ENCODE data around the gene ARFGEF3. TPM values are rescaled to one million over a fixed set of nuclear protein-coding genes. Genes with fewer than 3 reads are reported as not detected.

Gene ARFGEF3
- polyA plus RNA-seq, 4 donors = 4.8 to 6.9 (median 6.3) TPM

- DNase-seq (ENCODE audit: low read depth in 4 of 4, low spot score in 2 of 4) = no peak
Observed at GRCh38 chr6:138235693-138236092, 74.0 kb downstream of the ARFGEF3 start.

GRCh38 chr6:138237463-138237862 lies 75.7 kb downstream of the ARFGEF3 start:
- DNase-seq (ENCODE audit: low read depth in 4 of 4, low spot score in 2 of 4) = no peak

- DNase-seq (ENCODE audit: low read depth in 4 of 4, low spot score in 2 of 4) = no peak
Observed at GRCh38 chr6:138238368-138238767, 76.6 kb downstream of the ARFGEF3 start.

GRCh38 chr6:138239774-138240173 lies 78.0 kb downstream of the ARFGEF3 start:
- no peak for DNase-seq (ENCODE audit: low read depth in 4 of 4, low spot score in 2 of 4)

GRCh38 chr6:138240476-138241245 lies 78.9 kb downstream of the ARFGEF3 start:
- no peak for DNase-seq (ENCODE audit: low read depth in 4 of 4, low spot score in 2 of 4)

- DNase-seq (ENCODE audit: low read depth in 4 of 4, low spot score in 2 of 4) = no peak
Observed at GRCh38 chr6:138241381-138241780, 79.6 kb downstream of the ARFGEF3 start.

- DNase-seq (ENCODE audit: low read depth in 4 of 4, low spot score in 2 of 4) = no peak
Observed at GRCh38 chr6:138241934-138242333, 80.2 kb downstream of the ARFGEF3 start.

GRCh38 chr6:138242987-138243592 lies 81.4 kb downstream of the ARFGEF3 start:
- no peak for DNase-seq (ENCODE audit: low read depth in 4 of 4, low spot score in 2 of 4)

- DNase-seq (ENCODE audit: low read depth in 4 of 4, low spot score in 2 of 4) = no peak
Observed at GRCh38 chr6:138245751-138246150, 84.0 kb downstream of the ARFGEF3 start.

- DNase-seq (ENCODE audit: low read depth in 4 of 4, low spot score in 2 of 4) = no peak
Observed at GRCh38 chr6:138246650-138247440, 85.1 kb downstream of the ARFGEF3 start.

- no peak for DNase-seq (ENCODE audit: low read depth in 4 of 4, low spot score in 2 of 4)
Observed at GRCh38 chr6:138248011-138248410, 86.3 kb downstream of the ARFGEF3 start.

GRCh38 chr6:138248878-138249277 lies 87.1 kb downstream of the ARFGEF3 start:
- no peak for DNase-seq (ENCODE audit: low read depth in 4 of 4, low spot score in 2 of 4)

- DNase-seq (ENCODE audit: low read depth in 4 of 4, low spot score in 2 of 4) = no peak
Observed at GRCh38 chr6:138250053-138250452, 88.3 kb downstream of the ARFGEF3 start.

GRCh38 chr6:138250513-138251247 lies 88.9 kb downstream of the ARFGEF3 start:
- no peak for DNase-seq (ENCODE audit: low read depth in 4 of 4, low spot score in 2 of 4)

- DNase-seq (ENCODE audit: low read depth in 4 of 4, low spot score in 2 of 4) = no peak
Observed at GRCh38 chr6:138253731-138254130, 92.0 kb downstream of the ARFGEF3 start.

- DNase-seq (ENCODE audit: low read depth in 4 of 4, low spot score in 2 of 4) = no peak
Observed at GRCh38 chr6:138255443-138255842, 93.7 kb downstream of the ARFGEF3 start.

- DNase-seq (ENCODE audit: low read depth in 4 of 4, low spot score in 2 of 4) = no peak
Observed at GRCh38 chr6:138257638-138258040, 95.9 kb downstream of the ARFGEF3 start.

- DNase-seq (ENCODE audit: low read depth in 4 of 4, low spot score in 2 of 4) = no peak
Observed at GRCh38 chr6:138258197-138258596, 96.5 kb downstream of the ARFGEF3 start.

GRCh38 chr6:138258991-138259390 lies 97.3 kb downstream of the ARFGEF3 start:
- no peak for DNase-seq (ENCODE audit: low read depth in 4 of 4, low spot score in 2 of 4)

- DNase-seq (ENCODE audit: low read depth in 4 of 4, low spot score in 2 of 4) = no peak
Observed at GRCh38 chr6:138261116-138261780, 99.5 kb downstream of the ARFGEF3 start.
